Tibial nerve (tissue), 4 donors: ENCODE data around the gene CCNH. TPM values are rescaled to one million over a fixed set of nuclear protein-coding genes. Genes with fewer than 3 reads are reported as not detected.

Experiments used
- DNase-seq, 2 donors: peaks; one replicate each; pipeline ENCODE4 v3.0.0-alpha.2; 2019; ENCODE audit warnings: low spot score in 2 of 2
- H3K27ac ChIP-seq, 4 donors: fragments of 200-600 bp; sonication (generic) in 3 of 4; one replicate each; pipeline ENCODE4 v1.5.1; 2017 to 2019; ENCODE audit warnings: mild to moderate bottlenecking in 1 of 4
- H3K27me3 ChIP-seq, 2 donors: fragments of 200-600 bp; sonication (generic) in 1 of 2; one replicate each; pipeline versions ENCODE4 v1.5.1 to v1.6.0; 2017 to 2019
- H3K36me3 ChIP-seq, 3 donors: fragments of 200-600 bp; sonication (generic); one replicate each; pipeline ENCODE4 v1.5.1; 2018 to 2019
- H3K4me1 ChIP-seq, 4 donors: fragments of 200-600 bp; sonication (generic) in 3 of 4; one replicate each; pipeline ENCODE4 v1.5.1; 2017 to 2019
- H3K4me3 ChIP-seq, 4 donors: fragments of 200-600 bp; sonication (generic) in 3 of 4; one replicate each; pipeline ENCODE4 v1.5.1; 2017 to 2019; ENCODE audit warnings: mild to moderate bottlenecking in 1 of 4, moderate library complexity in 1 of 4
- H3K9me3 ChIP-seq, 4 donors: fragments of 200-600 bp; sonication (generic) in 3 of 4; one replicate each; pipeline ENCODE4 v1.5.1; 2017 to 2019
- EP300 ChIP-seq, 2 donors: sonication (generic); formaldehyde crosslinking; IDR thresholded peaks; one replicate each; pipeline ENCODE4 v1.6.1; 2017; ENCODE audit warnings: antibody characterized with exemption in 2 of 2, mild to moderate bottlenecking in 1 of 2
- POLR2A ChIP-seq, 2 donors: fragments of 450-650 bp; IDR thresholded peaks; one replicate each; pipeline ENCODE4 v1.6.1; 2017; ENCODE audit warnings: antibody characterized with exemption in 2 of 2, mild to moderate bottlenecking in 2 of 2, moderate library complexity in 2 of 2
- WGBS, 2 donors: methylation state at CpG; one replicate each; pipeline ENCODE4 v1.1.5; 2018; 5-methylcytosine and 5-hydroxymethylcytosine counted together
- total RNA-seq, 4 donors: library from RNA; depleted of rRNA; stranded (reverse); fragments of >200 nt; gene quantifications; one replicate each; pipeline ENCODE4 v1.1.0, GENCODE V29; 2016
- TF ChIP-seq, protein P1 (sequence below), 5 experiments: fragments of 200-600 bp in 3 of 5; fragments of 450-650 bp in 2 of 5; sonication (generic) in 3 of 5; IDR thresholded peaks; one replicate each; pipeline ENCODE4 v1.5.1; 2016 to 2019; ENCODE audit warnings: antibody characterized with exemption in 5 of 5, mild to moderate bottlenecking in 3 of 5, moderate library complexity in 2 of 5

CCNH gene
- total RNA-seq, 4 donors from 2014 or later: 116 to 183 (median 158) TPM

DNA sequence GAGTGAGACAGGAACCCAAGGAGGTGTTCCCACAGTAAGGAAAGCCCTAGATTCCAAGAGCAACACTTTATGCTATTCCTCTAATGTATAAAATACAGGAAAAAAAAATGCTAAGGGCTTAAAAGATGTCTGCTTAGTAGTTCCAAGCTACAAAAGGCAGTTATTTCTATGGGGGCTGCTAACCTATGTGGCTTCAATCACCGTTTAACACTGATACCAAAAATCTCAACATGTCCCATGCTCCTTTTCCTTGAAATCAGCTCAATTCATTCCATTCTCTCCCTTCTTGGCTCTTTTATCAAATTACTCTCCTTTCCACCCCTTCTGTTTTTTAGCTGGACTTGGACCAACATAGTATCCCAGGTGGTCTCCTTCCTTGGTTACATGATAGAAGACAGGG is 20.6 kb downstream of the CCNH start:
- WGBS, 2 donors: 76 to 78% methylated on average over 1 of the region's 1 CpG
- Histone ChIP-seq H3K27ac (peak overlapping the region in 1 of 4 donors; percentile 66), H3K4me3 (no peak overlapping the region), H3K27me3 (no peaks in the 10 kb centered on the region), H3K4me1 (peaks cover 0 to 33% (median 1%) of the 10 kb centered on the region in 4 donors), H3K9me3 (no peaks in the 10 kb centered on the region), H3K36me3 (peaks cover 0 to 81% (median 4%) of the 10 kb centered on the region in 3 donors)
- no peak for DNase-seq
- TF ChIP-seq, protein P1, sequence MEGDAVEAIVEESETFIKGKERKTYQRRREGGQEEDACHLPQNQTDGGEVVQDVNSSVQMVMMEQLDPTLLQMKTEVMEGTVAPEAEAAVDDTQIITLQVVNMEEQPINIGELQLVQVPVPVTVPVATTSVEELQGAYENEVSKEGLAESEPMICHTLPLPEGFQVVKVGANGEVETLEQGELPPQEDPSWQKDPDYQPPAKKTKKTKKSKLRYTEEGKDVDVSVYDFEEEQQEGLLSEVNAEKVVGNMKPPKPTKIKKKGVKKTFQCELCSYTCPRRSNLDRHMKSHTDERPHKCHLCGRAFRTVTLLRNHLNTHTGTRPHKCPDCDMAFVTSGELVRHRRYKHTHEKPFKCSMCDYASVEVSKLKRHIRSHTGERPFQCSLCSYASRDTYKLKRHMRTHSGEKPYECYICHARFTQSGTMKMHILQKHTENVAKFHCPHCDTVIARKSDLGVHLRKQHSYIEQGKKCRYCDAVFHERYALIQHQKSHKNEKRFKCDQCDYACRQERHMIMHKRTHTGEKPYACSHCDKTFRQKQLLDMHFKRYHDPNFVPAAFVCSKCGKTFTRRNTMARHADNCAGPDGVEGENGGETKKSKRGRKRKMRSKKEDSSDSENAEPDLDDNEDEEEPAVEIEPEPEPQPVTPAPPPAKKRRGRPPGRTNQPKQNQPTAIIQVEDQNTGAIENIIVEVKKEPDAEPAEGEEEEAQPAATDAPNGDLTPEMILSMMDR (IDR thresholded peaks at IDR 0.05): no peak
- peak in 1 of 2 donors; percentile 21 for TF ChIP-seq EP300 (IDR thresholded peaks at IDR 0.05)

DNA sequence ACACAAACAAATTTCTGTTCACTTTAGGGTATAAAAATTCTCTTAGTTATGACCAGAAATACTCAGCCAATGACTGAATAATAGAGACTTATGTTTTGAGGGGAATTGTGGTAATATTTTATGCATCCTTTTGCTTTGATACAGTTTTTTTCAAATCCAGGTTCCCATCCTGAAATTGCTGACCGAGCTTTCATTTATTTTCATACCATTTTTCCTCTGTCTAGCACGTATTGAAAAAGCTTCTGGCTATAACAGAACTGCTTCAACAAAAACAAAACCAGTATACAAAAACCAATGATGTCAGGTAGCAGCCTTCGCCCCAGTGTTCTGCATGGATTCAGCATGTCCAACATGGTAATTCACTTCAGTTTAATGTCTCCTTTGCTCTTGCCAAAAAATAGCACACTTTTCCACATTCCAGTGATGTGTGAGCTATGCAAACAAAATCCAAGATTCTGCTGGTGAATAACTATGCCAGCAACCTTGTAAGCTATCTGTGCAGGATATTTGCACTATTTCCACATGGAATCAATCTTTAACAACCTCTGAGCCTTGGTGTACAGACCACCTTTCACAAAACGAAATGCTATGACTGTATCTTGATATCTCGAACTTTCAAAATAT is 22.0 kb downstream of the CCNH start:
- no peaks in the 10 kb centered on the region for H3K27me3 ChIP-seq
- H3K9me3 ChIP-seq: no peaks in the 10 kb centered on the region
- DNase-seq: no peak
- H3K27ac ChIP-seq: no peak overlapping the region
- no peak overlapping the region for H3K4me3 ChIP-seq
- WGBS, 2 donors: 73 to 79% methylated on average over 5 of the region's 5 CpGs
- peaks cover 0 to 71% (median 4%) of the 10 kb centered on the region in 3 donors for H3K36me3 ChIP-seq
- TF ChIP-seq POLR2A (IDR thresholded peaks at IDR 0.05): no peak
- TF ChIP-seq, protein P1 (IDR thresholded peaks at IDR 0.05): no peak
- no peak for TF ChIP-seq EP300 (IDR thresholded peaks at IDR 0.05)
- H3K4me1 ChIP-seq: peaks cover 0 to 33% (median 1%) of the 10 kb centered on the region in 4 donors

DNA sequence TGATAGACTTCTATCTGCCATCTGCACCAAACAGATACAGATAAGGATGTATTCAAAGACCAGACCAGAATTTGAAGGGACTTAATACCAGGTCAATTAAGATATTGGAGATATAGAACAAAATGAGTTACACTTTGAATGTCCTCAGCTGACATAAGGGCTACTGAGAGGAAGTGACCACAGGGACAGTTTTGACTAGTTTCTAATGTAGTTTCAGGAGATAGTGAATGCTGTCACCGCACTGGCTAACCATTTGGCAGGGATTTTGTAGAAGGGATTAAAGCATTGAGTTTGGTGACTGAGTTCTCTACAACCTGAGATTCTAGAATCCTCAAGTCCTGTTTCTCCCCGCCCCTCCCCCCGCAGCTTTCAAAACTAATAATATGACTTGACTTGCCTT is 22.7 kb downstream of the CCNH start:
- Histone ChIP-seq H3K27ac (no peak overlapping the region), H3K36me3 (peaks cover 0 to 65% (median 4%) of the 10 kb centered on the region in 3 donors)
- 93 to 98% methylated on average over 3 of the region's 3 CpGs for WGBS, 2 donors

DNA sequence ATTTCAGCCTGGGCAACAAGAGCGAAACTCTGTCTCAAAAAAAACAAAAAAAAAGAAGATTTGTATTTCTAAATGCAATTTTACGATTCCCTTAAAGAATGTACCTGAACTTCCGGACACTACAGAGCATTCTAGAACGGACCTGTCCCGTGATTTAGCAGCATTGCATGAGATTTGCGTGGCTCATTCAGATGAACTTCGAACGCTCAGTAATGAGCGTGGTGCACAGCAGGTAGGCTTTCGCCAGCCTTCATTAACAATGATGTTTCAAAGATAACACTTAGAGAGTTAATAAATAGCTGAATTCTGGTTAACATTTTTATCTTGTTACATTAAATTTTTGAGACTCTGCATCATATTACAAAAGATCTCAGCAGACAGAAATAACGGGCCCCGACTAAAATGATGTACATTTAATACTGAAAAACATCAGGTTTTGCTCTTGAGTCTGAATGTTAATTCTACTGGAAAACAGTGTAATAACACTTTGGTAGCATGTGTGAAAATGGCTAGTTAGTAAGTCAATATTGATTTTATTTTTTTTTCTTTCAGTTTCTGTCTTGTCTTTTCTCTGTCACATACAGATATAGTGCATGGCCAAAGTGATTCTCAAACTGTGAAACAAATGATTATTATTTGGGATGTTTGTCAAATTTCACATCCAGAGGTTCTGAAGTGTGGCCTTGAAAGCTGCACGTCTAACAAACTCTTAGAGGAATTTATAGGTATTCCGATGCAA is 23.3 kb downstream of the CCNH start:
- H3K9me3 ChIP-seq: no peaks in the 10 kb centered on the region
- H3K36me3 ChIP-seq: peaks cover 0 to 63% (median 4%) of the 10 kb centered on the region in 3 donors
- TF ChIP-seq EP300 (IDR thresholded peaks at IDR 0.05) (no peak), POLR2A (IDR thresholded peaks at IDR 0.05) (no peak)
- TF ChIP-seq, protein P1 (IDR thresholded peaks at IDR 0.05): no peak
- no peak for DNase-seq
- H3K27me3 ChIP-seq: no peaks in the 10 kb centered on the region
- H3K4me1 ChIP-seq: peaks cover 0 to 29% (median 1%) of the 10 kb centered on the region in 4 donors
- no peak overlapping the region for H3K4me3 ChIP-seq
- 94 to 96% methylated on average over 14 of the region's 14 CpGs for WGBS, 2 donors
- H3K27ac ChIP-seq: no peak overlapping the region

More for the DNA sequence above, 22.7 kb downstream of the CCNH start:
- no peak for DNase-seq
- H3K27me3 ChIP-seq: no peaks in the 10 kb centered on the region
- H3K9me3 ChIP-seq: no peaks in the 10 kb centered on the region
- no peak overlapping the region for H3K4me3 ChIP-seq
- H3K4me1 ChIP-seq: peaks cover 0 to 33% (median 1%) of the 10 kb centered on the region in 4 donors
- TF ChIP-seq, protein P1 (IDR thresholded peaks at IDR 0.05): no peak
- TF ChIP-seq EP300 (IDR thresholded peaks at IDR 0.05) (no peak), POLR2A (IDR thresholded peaks at IDR 0.05) (no peak)

DNA sequence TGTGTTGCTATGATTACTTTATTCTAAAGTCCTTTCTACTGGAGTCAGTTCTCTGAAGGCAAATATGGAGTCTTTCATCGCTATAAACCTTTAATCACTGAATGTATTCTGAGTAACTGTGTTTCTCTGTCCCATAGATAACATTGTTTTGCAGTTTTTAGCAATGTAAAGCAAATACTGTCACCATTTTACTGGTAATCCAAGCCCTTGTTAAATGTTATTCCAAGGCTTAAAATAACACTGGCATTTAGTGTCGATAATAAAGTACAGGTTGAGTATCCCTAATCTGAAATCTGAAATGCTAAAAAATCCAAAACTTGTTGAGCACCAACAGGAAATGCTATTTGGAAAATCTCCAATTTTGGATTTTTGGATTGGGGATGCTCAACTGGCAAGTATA is 24.6 kb downstream of the CCNH start:
- WGBS, 2 donors: 80 to 83% methylated on average over 2 of the region's 2 CpGs
- peaks cover 0 to 59% (median 4%) of the 10 kb centered on the region in 3 donors for H3K36me3 ChIP-seq
- no peak overlapping the region for H3K27ac ChIP-seq
- no peak overlapping the region for H3K4me3 ChIP-seq
- H3K27me3 ChIP-seq: no peaks in the 10 kb centered on the region
- TF ChIP-seq, protein P1 (IDR thresholded peaks at IDR 0.05): no peak
- TF ChIP-seq POLR2A (IDR thresholded peaks at IDR 0.05) (no peak), EP300 (IDR thresholded peaks at IDR 0.05) (no peak)
- peaks cover 0 to 16% (median 0%) of the 10 kb centered on the region in 4 donors for H3K4me1 ChIP-seq
- DNase-seq: no peak
- H3K9me3 ChIP-seq: no peaks in the 10 kb centered on the region
